ENCODE data around the gene CDH1.
"Not testable (repeated sequence)": the region's sequence is repeated elsewhere in the genome, so short reads cannot be mapped to it uniquely, and the experiment has no call there.

CDH1 gene

DNA sequence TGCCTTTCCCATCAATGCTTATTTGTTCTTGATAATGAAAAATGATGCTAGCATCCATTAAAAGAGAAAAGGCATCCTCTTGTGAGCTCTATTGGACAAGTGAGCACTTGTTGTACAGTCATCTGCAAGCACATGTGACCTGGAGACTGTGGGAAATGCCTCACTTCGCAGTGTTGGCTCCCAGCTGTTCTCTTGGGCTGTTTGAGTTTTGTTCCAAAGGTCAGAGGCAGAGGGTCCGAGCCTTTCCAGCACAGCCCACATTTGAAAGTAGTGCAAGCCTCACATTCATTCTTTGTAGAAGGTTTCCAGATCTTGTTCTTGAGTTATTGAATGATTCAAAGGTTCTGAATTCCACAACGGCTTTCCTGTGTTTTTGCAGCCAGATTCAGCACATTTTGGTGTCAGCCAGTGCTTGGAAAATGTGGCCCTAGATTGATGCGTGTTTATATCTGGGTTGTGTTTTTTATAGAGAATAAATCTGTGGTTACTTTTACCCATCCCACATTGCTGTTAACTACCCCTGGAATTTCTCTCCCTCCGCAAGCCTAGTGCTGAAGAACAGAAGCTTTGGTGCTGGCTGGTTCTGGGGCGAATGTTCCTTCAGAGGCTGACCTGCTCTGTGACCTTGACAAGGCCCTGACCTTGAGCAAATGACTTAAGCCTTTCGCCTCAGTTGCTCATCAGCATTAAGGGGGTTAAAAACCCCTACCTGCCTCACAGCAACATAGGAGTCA is 49.8 kb downstream of the CDH1 start:
- in situ Hi-C loops (cut with MboI; ENCODE audit: low sequenced_read_pairs): no loop called here

DNA sequence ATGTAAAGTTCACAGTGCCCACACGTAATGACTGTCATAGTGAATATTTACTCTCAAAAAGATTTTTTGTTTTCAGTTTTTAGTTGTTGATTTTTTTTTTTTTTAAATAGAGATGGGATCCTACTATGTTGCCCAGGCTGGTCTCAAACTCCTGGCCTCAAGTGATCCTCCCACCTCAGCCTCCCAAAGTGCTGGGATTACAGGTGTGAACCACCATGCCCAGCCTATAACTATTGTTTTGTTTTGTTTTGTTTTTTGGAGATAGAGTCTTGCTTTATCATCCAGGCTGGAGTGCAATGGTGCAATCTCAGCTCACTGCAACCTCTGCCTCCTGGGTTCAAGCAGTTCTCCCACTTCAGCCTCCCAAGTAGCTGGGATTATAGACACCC is 50.3 kb downstream of the CDH1 start:
- in situ Hi-C loops (cut with MboI; ENCODE audit: low sequenced_read_pairs): not testable (repeated sequence)

DNA sequence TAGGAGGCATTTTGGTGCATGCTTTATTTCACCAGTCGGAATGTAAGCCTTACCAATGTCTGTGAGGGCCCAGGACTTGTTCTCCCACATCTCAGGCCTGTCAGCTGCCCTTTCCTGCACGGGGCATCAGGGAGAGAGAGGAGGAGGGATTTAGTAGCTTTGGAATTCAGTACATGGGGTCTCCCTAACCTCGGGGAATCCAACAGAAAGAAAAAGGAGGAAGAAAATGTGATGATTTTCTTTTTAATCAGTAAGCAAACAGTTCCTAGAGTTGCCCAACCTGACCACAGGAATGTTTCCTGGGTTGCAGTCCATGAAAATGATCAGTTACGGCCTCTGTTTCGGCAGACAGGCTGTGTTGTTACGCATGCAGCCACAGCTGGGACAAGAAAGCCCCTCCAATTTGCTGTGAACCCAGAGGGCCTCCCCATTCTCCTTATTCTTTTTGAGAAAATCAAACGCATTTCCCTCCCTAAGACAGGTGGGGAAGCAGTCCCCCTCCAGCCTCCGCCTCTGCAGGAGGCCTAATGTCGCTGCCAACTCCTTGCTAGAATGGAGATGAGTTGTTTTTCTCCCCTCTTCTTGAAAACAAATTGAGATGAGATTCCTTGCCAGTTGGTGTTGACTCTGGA is 53.2 kb downstream of the CDH1 start:
- in situ Hi-C loops (cut with MboI; ENCODE audit: low sequenced_read_pairs): no loop called here

DNA sequence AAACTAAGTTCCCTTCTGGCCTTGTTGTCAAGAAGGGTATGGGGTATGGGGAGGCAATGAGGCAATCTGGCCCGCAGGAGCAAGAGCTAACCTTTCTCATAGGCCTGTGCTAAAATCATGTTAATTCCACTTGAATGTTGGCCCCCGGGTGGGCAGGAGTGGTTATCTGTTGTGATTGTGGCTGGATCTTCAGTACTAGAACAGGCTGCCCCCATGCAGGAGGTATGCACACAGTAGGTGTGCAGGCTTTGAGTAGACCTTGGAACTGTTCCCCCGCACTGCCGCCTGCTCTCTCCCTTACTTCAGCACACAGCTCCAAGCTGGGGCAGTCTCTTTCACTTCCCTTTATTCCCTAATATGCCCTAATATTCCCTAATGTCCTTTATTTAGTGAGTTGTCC is 53.9 kb downstream of the CDH1 start:
- in situ Hi-C loops (cut with MboI; ENCODE audit: low sequenced_read_pairs): no loop called here

DNA sequence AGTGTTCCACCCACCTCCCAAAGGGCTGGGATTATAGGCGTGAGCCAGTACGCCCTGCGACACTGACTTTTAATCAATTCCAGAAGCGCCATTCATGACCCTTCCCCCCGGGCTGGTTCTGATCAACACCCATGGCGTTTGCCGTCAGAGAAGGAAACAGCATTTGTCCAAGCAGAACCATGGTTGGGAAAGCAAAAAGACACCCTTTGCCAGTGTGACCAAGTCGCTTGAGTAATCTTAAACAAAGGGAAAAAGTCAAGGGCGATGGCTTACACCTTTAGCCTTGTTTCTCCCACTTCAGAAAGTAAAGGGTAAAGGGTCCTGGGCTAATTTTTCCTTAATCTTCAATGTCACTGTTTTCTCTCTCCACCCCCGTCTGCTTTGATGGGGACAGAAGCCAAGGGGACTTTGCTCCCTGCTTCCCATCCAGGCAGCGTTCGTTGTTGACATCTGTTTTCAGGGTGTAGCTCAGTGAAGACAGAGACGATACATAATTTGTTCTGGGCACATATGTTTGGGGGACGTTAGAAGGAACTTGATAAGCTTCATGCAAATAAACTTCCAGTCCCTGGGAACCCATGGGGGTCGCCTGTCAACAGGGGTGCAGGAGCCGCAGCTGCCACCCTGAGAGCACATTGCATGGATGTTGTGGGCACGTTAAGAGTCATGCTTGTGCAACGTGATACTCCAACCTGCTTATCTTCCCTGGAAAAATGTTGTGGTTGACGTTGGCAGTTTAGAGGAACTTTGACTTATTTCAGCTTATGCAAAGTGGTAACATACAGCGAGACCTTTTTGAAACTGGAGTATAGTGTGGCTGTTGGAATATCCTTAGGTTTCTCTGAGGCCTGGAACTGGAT is 55.6 kb downstream of the CDH1 start:
- in situ Hi-C loops (cut with MboI; ENCODE audit: low sequenced_read_pairs): no loop called here

DNA sequence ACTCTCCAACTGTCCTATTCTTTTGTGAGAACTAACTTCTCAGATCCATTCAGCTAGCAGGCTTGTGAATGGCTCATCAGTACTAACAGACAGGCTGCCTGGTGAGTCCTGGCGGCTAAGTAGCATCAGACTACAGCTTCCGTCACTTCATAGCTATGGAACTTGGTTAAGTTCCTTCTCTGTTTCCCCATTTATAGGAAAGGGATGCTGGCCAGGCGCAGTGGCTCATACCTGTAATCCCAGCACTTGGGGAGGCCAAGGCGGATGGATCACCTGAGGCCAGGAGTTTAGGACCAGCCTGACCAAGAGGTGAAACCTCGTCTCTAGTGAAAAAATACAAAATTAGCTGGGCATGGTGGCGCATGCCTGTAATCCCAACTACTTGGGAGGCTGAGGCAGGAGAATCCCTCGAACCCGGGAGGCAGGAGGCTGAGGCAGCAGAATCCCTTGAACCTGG is 56.3 kb downstream of the CDH1 start:
- in situ Hi-C loops (cut with MboI; ENCODE audit: low sequenced_read_pairs): no loop called here

DNA sequence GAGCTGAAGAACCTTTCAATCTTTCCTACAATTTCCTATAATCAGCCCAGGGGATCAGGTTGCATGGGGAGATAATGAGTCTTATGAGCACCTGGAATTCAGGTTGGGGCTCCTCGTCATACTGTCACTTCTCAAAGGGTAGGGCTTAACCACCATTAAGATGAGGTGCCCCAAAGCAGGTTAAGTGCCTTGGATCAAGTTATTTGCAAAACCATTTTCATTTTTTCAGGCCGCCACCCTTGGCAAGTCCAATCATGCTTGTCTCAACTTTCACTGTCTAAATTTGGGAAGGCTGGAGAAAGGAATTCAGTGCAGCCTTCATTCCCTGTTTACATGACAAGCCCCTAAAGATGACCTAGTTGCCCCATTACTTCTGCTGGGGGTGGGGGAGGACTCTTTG is 61.3 kb downstream of the CDH1 start:
- in situ Hi-C loops (cut with MboI; ENCODE audit: low sequenced_read_pairs): no loop called here

DNA sequence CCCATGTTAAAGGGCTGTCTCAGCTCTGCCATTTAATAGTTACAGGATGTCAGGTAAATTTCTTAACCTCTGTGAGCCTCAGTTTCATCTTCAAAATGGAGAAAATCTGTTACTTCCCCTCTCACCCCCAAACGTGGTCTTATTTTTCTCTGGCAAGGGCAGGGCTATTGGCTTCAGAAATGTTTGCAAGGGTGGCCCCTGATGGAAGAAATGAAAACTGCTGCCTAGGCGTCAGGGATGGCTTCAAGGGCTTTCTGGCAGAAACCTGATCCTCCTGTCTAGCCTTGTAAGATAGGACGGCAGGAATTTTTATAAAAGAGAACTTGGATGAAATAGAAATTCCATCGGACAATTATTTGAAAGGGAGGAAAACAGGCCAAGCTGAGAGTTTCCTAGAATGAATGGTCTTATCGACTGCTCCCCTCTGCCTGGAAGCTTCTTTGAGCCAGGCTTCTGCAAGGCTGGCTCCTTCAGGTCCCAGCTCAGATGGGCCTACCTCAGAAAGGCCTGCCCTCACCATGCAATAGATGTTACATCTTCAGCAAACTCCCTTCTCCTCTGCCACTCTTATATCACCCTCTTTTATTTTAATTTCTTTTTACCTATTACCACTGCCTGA is 63.3 kb downstream of the CDH1 start:
- in situ Hi-C loops (cut with MboI; ENCODE audit: low sequenced_read_pairs): no loop called here

DNA sequence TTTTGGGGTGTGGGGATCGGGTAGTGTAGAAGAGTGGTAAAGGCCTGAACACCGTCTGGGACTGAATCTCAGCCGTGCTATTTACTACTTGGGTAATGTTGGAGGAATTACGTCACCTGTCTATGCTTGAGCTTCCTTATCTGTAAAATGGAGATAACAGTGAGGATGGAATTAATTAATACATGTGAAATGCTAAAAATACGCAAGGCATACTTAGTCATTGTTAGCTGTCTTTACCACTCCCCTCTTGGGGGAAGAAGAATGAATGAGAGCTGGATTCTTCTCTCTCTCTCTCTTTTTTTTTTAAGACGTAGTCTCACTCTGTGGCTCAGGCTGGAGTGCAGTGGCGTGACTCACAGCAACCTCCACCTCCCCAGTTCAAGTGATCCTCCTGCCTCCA is 65.1 kb downstream of the CDH1 start:
- in situ Hi-C loops (cut with MboI; ENCODE audit: low sequenced_read_pairs): no loop called here

DNA sequence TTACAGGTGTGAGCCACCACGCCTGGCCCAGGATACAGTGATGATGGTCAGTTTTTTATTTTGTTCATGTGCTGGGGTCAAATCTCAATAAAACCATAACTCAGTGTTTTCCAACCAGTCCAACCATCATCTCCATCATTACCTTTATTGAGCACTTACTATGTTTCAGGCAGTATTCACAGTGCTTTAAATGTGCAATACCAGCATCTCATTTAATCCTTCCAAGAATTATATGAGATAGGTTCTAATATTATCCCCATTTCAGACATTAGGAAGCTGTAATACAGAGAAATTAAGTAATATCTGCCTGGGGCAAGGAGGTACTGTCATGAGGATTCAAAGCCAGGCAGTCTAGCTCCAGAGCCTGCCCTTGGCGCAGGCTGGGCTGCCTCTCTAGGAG is 69.3 kb downstream of the CDH1 start:
- in situ Hi-C loops (cut with MboI; ENCODE audit: low sequenced_read_pairs): no loop called here

DNA sequence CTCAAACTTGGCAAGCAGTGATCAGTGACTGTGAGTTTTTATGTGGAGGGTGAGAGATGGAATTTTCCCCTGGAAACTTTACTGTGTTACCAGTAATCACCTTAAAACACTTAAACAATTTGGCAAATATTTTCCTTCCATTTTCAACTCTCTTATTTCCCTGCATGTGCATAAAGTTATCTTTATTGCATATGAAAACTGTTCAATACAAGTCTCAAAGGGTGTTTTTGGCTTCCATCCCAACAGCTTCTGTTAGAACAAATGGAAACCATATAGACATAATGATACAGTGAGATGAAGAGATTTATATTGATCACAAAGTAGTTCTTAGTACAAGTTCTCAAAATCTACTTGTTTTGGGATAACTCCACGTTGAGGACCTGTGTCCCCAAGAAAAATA is 69.9 kb downstream of the CDH1 start:
- in situ Hi-C loops (cut with MboI; ENCODE audit: low sequenced_read_pairs): no loop called here

DNA sequence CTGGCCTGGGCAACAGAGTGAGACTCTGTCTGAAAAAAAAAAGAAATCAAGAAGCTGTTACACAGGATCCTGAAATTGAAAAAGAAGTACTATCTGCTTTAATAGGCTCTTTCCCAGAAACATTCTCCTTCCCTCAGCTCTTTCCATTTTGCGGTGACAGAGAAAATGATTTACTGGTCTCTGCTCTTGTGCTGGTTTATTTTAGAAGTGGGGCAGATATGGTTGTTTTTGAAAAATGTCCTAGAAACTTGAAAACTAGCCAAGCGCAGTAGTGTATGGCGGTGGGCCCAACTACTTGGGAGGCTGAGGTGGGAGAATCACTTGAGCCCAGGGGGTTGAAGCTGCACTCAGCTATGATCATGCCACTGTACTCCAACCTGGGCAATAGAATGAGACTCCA is 77.4 kb downstream of the CDH1 start:
- in situ Hi-C loops (cut with MboI; ENCODE audit: low sequenced_read_pairs): no loop called here

DNA sequence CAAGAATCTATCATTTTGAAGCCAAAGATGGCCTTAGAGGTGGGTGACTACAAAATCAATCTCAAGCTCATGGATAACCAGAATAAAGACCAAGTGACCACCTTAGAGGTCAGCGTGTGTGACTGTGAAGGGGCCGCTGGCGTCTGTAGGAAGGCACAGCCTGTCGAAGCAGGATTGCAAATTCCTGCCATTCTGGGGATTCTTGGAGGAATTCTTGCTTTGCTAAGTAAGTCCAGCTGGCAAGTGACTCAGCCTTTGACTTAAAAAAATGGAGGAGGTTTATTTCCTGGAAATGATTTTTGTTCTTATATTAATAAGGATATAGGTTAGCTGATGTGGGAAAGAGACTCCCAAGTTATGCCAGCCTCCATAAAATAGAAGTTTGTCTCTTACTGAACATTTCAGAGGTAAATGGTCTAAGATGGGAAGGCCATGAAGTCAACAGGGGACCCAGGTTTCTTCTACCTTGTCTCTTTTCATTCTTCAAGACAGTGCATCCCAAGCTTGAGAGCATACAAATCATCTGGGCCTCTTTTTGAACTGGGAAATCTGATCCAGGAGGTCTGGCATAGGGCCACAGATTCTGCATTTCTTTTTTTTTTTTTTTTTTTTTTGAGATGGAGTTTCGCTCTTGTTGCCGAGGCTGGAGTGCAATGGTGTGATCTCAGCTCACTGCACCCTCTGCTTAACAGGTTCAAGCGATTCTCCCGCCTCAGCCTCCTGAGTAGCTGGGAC is 86.5 kb downstream of the CDH1 start:
- in situ Hi-C loops (cut with MboI; ENCODE audit: low sequenced_read_pairs): no loop called here

DNA sequence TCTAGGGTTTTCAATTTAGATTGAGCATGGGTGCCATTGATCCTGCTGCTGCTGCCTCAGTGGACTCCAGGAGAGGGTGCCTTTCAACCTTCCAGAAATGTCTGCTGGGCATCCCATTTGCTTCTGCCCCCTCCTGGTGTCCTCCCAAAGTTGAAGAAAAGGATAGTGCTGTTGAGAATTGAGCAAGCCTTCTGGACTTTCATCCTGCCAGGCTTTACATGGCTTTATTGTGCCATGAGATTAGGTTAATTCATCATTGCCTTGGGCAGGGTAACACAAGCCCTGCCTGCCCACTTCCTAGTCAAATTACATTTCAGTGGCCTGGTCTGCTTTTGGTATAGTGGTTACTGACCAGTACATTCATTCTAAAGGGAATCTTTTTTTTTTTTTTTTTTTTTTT is 88.3 kb downstream of the CDH1 start:
- in situ Hi-C loops (cut with MboI; ENCODE audit: low sequenced_read_pairs): no loop called here

DNA sequence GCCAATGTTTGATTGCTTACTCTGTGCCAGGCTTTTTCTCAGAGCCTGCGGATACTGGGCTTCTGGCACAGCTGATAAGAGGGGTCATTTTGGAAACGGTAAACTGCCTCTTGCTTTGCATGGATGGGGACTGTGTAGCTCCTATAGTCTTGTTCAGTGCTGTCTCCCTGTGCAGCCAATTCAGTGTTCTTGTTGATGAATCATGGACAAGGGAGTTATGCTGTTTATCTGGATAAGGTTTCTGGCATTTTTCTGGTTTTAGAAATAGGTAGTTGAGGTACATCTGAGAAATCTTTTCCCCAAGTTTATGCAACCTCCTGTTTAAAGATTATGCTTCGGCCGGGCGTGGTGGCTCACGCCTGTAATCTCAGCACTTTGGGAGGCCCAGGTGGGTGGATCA is 89.6 kb downstream of the CDH1 start:
- in situ Hi-C loops (cut with MboI; ENCODE audit: low sequenced_read_pairs): no loop called here

DNA sequence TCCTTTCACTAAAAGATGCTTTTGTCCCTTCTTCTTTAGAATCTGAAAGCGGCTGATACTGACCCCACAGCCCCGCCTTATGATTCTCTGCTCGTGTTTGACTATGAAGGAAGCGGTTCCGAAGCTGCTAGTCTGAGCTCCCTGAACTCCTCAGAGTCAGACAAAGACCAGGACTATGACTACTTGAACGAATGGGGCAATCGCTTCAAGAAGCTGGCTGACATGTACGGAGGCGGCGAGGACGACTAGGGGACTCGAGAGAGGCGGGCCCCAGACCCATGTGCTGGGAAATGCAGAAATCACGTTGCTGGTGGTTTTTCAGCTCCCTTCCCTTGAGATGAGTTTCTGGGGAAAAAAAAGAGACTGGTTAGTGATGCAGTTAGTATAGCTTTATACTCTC is 96.2 kb downstream of the CDH1 start:
- in situ Hi-C loops (cut with MboI; ENCODE audit: low sequenced_read_pairs): no loop called here

DNA sequence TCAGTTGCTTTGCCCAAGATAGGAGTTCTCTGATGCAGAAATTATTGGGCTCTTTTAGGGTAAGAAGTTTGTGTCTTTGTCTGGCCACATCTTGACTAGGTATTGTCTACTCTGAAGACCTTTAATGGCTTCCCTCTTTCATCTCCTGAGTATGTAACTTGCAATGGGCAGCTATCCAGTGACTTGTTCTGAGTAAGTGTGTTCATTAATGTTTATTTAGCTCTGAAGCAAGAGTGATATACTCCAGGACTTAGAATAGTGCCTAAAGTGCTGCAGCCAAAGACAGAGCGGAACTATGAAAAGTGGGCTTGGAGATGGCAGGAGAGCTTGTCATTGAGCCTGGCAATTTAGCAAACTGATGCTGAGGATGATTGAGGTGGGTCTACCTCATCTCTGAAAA is 97.5 kb downstream of the CDH1 start:
- in situ Hi-C loops (cut with MboI; ENCODE audit: low sequenced_read_pairs): no loop called here

DNA sequence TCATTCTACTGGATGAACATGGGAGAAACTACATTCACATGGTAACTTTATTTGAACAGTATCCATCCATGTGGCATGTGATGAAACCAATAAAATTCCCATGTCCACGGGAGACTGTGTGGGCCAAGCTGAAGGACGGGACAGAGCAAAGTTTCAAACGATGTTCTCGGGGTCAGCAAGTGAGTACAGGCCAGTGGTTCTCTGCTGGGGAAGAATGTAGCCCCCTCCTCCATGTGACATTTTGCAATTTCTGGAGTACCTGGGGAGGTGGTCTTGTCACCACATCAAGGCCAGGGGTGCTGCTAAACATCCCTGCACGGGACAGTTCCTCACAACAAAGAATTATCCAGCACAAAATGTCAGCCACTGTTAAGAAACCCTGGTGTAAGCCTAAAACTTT is 98.9 kb downstream of the CDH1 start:
- in situ Hi-C loops (cut with MboI; ENCODE audit: low sequenced_read_pairs): no loop called here

DNA sequence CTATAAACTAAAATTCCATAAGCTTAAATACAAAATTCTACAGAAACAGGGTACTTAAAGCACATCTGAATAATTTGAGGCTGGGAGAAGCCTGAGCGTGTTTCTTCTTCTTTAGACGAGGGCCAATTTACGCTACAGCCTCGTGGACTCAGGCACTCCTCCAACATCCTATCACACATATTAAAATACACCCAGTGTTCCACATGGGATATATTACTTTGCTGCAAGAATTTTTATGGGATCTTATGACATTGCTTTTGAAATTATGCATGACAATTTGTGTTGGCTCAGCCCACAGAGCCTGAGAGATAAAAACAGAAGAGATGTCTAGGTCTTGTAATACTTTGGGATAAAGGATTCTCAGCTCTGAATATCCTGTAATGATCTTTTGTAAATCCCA is 102.7 kb downstream of the CDH1 start:
- in situ Hi-C loops (cut with MboI; ENCODE audit: low sequenced_read_pairs): no loop called here

DNA sequence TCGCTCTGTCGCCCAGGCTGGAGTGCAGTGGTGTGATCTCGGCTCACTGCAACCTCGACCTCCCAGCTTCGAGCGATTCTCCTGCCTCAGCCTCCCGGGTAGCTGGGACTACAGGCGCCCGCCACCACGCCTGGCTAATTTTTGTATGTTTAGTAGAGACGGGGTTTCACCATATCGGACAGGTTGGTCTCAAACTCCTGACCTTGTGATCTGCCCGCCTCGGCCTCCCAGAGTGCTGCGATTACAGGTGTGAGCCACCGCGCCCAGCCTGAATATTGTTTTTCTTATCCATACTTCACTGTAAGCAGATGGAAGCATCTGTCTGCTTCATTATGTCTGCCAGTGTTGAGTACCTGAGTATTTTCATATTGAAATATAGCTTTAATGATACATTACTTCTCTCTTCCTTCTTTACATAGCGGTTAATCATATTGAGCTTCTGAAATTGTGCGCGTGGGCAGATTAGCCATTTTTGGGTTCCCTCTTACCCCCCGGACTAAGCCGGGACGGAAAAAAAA is 105.9 kb downstream of the CDH1 start:
- in situ Hi-C loops (cut with MboI; ENCODE audit: low sequenced_read_pairs): not testable (repeated sequence)
